H1 (cell line): ENCODE data around the gene TNRC6B. TPM values are rescaled to one million over a fixed set of nuclear protein-coding genes. Genes with fewer than 3 reads are reported as not detected.

Experiments used
- CTCF ChIA-PET: fragments of 300-600 bp; sonication (Branson Sonifier 250); formaldehyde crosslinking; loops from one replicate; lab custom pipeline; 2021; ENCODE audit not compliant: partially characterized antibody; lab: Charles Lee
- POLR2A ChIA-PET: fragments of 300-600 bp; sonication (Branson Sonifier 250); formaldehyde crosslinking; loops from one replicate; lab custom pipeline; 2021; ENCODE audit warnings: inconsistent platforms; ENCODE audit not compliant: partially characterized antibody; lab: Charles Lee
- DNase-seq, 2 experiments: peaks; one replicate each; pipeline versions ENCODE4 v3.0.0 to v3.0.0-alpha.2; 2010 to 2022; ENCODE audit warnings: low spot score in 2 of 2, low read depth in 1 of 2, mixed read lengths in 1 of 2
- FAIRE-seq: peaks from 2 replicates; lab custom pipeline; 2011; peaks lifted over from hg19 to GRCh38; lab: Jason Lieb, UNC
- H2AFZ ChIP-seq: 2 replicates; pipeline ENCODE4 v1.8.1; 2012; ENCODE audit warnings: low read length, inconsistent platforms
- H2AK5ac ChIP-seq: 2 replicates; pipeline ENCODE4 v1.6.1; 2013; ENCODE audit warnings: low read depth, low read length
- H2BK120ac ChIP-seq: replicated peaks from 2 replicates; pipeline ENCODE3; 2013; ENCODE audit warnings: low read depth, low read length, inconsistent platforms
- H2BK12ac ChIP-seq: 2 replicates; pipeline ENCODE4 v1.6.1; 2013; ENCODE audit warnings: low read depth, low read length
- H2BK15ac ChIP-seq: 2 replicates; pipeline ENCODE4 v1.6.1; 2013; ENCODE audit warnings: low read length
- H2BK20ac ChIP-seq: 2 replicates; pipeline ENCODE4 v1.6.1; 2013; ENCODE audit warnings: low read length
- H2BK5ac ChIP-seq: 2 replicates; pipeline ENCODE4 v1.6.1; 2013; ENCODE audit warnings: low read depth, low read length
- H3K14ac ChIP-seq: 2 replicates; pipeline ENCODE4 v1.6.1; 2013; ENCODE audit warnings: inconsistent platforms; ENCODE audit not compliant: insufficient read length
- H3K18ac ChIP-seq: 2 replicates; pipeline ENCODE4 v1.6.1; 2013; ENCODE audit warnings: low read length; ENCODE audit errors: extremely low read depth
- H3K23ac ChIP-seq: 2 replicates; pipeline ENCODE4 v1.6.1; 2013; ENCODE audit warnings: inconsistent platforms; ENCODE audit not compliant: insufficient read length
- H3K23me2 ChIP-seq: 2 replicates; pipeline ENCODE4 v1.6.1; 2013; ENCODE audit warnings: low read depth, low read length
- H3K27ac ChIP-seq: 2 replicates; pipeline ENCODE4 v1.6.1; 2011; ENCODE audit warnings: low read depth, low read length, inconsistent platforms
- H3K27me3 ChIP-seq, 4 experiments: replicated peaks in 1 of 4; 1 replicate in 1 of 4; 2 replicates in 3 of 4; pipeline versions ENCODE4 v1.6.1 to v1.8.1; 2011 to 2013; ENCODE audit warnings: low read length in 3 of 4, mild to moderate bottlenecking in 3 of 4, inconsistent platforms in 2 of 4, mixed read lengths in 2 of 4, moderate library complexity in 1 of 4; ENCODE audit not compliant: control insufficient read depth in 3 of 4, insufficient read depth in 3 of 4; ENCODE audit errors: extremely low read depth in 1 of 4
- H3K36me3 ChIP-seq, 4 experiments: 2 replicates each; pipeline versions ENCODE4 v1.6.1 to v1.8.1; 2011 to 2013; ENCODE audit warnings: mild to moderate bottlenecking in 4 of 4, low read length in 3 of 4, moderate library complexity in 2 of 4, control low read depth in 1 of 4, inconsistent platforms in 1 of 4; ENCODE audit not compliant: insufficient read depth in 4 of 4, control insufficient read depth in 2 of 4
- H3K4ac ChIP-seq: replicated peaks from 2 replicates; pipeline ENCODE3; 2013; ENCODE audit warnings: low read length, low read depth, mixed read lengths, inconsistent platforms; ENCODE audit not compliant: insufficient read length
- H3K4me1 ChIP-seq, 4 experiments: replicated peaks in 1 of 4; 1 replicate in 1 of 4; 2 replicates in 3 of 4; pipeline versions ENCODE4 v1.6.1 to v1.8.1; 2011 to 2013; ENCODE audit warnings: low read length in 3 of 4, inconsistent platforms in 2 of 4, mixed read lengths in 1 of 4; ENCODE audit not compliant: insufficient read depth in 4 of 4, control insufficient read depth in 3 of 4
- H3K4me2 ChIP-seq, 2 experiments: 2 replicates each; pipeline versions ENCODE4 v1.6.1 to v1.8.1; 2011 to 2013; ENCODE audit warnings: low read depth in 2 of 2, low read length in 2 of 2, control low read depth in 1 of 2, inconsistent platforms in 1 of 2, mild to moderate bottlenecking in 1 of 2; ENCODE audit not compliant: insufficient read depth in 1 of 2
- H3K4me3 ChIP-seq, 4 experiments: fragments of 200-600, 300-600 bp in 1 of 4; sonication (generic), shearing (Covaris generic), sonication (Bioruptor Twin) in 1 of 4; 2 replicates each; pipeline versions ENCODE4 v1.5.1 to v1.8.1; 2011 to 2016; ENCODE audit warnings: low read length in 4 of 4, low read depth in 3 of 4, control low read depth in 2 of 4, inconsistent platforms in 2 of 4, mild to moderate bottlenecking in 2 of 4, mixed read lengths in 1 of 4, moderate library complexity in 1 of 4; ENCODE audit not compliant: insufficient read depth in 2 of 4; ENCODE audit errors: extremely low read depth in 1 of 4
- H3K56ac ChIP-seq: replicated peaks from 2 replicates; pipeline ENCODE3; 2013; ENCODE audit warnings: low read depth, mild to moderate bottlenecking, mixed read lengths, low read length, inconsistent platforms; ENCODE audit not compliant: insufficient read length
- H3K79me1 ChIP-seq: 2 replicates; pipeline ENCODE4 v1.6.1; 2013; ENCODE audit warnings: low read depth, low read length, control low read depth
- H3K79me2 ChIP-seq, 2 experiments: 2 replicates each; pipeline versions ENCODE4 v1.6.1 to v1.8.1; 2012 to 2013; ENCODE audit warnings: low read length in 2 of 2, mild to moderate bottlenecking in 2 of 2, inconsistent platforms in 1 of 2; ENCODE audit not compliant: insufficient read depth in 2 of 2, control insufficient read depth in 1 of 2
- H3K9ac ChIP-seq, 4 experiments: replicated peaks in 1 of 4; 1 replicate in 1 of 4; 2 replicates in 3 of 4; pipeline versions ENCODE4 v1.6.1 to v1.8.1; 2011 to 2013; ENCODE audit warnings: low read depth in 3 of 4, low read length in 3 of 4, control low read depth in 2 of 4, mild to moderate bottlenecking in 2 of 4, moderate library complexity in 2 of 4, inconsistent platforms in 1 of 4; ENCODE audit errors: extremely low read depth in 1 of 4
- H3K9me3 ChIP-seq, 2 experiments: 2 replicates each; pipeline versions ENCODE4 v1.6.1 to v1.8.1; 2012 to 2013; ENCODE audit warnings: mild to moderate bottlenecking in 2 of 2, moderate library complexity in 2 of 2, control low read depth in 1 of 2, inconsistent platforms in 1 of 2, low read depth in 1 of 2, low read length in 1 of 2, mixed read lengths in 1 of 2; ENCODE audit not compliant: insufficient read depth in 2 of 2
- H4K20me1 ChIP-seq, 2 experiments: replicated peaks in 1 of 2; 2 replicates each; pipeline versions ENCODE3 to v1.8.1; 2011 to 2013; ENCODE audit warnings: inconsistent platforms in 2 of 2, low read length in 2 of 2, mild to moderate bottlenecking in 1 of 2; ENCODE audit not compliant: insufficient read depth in 2 of 2, control insufficient read depth in 1 of 2
- H4K5ac ChIP-seq: 2 replicates; pipeline ENCODE4 v1.6.1; 2013; ENCODE audit warnings: low read length, low read depth, mixed read lengths, inconsistent platforms; ENCODE audit not compliant: insufficient read length
- H4K8ac ChIP-seq: 2 replicates; pipeline ENCODE4 v1.8.0; 2013; ENCODE audit warnings: mild to moderate bottlenecking, moderate library complexity, low read length, inconsistent platforms; ENCODE audit not compliant: insufficient read depth; ENCODE audit errors: extremely low read depth
- H4K91ac ChIP-seq: replicated peaks from 2 replicates; pipeline ENCODE3; 2013; ENCODE audit warnings: low read length, mixed read lengths, inconsistent platforms; ENCODE audit not compliant: insufficient read length
- ATF3 ChIP-seq: IDR thresholded peaks from 2 replicates; pipeline ENCODE4 v1.6.1; 2011; ENCODE audit warnings: low read depth, mild to moderate bottlenecking, low read length; ENCODE audit not compliant: insufficient read depth
- CREB1 ChIP-seq: IDR thresholded peaks from 2 replicates; pipeline ENCODE4 v1.6.1; 2012; ENCODE audit warnings: inconsistent platforms
- FOSL1 ChIP-seq: IDR thresholded peaks from 2 replicates; pipeline ENCODE4 v1.6.1; 2011; ENCODE audit warnings: mild to moderate bottlenecking, low read depth, low read length, moderate library complexity; ENCODE audit not compliant: insufficient read depth
- HDAC2 ChIP-seq, 2 experiments: fragments of 300-600 bp in 1 of 2; sonication (generic) in 1 of 2; IDR thresholded peaks; 2 replicates each; pipeline ENCODE4 v1.6.1; 2011 to 2012; ENCODE audit warnings: low read depth in 2 of 2, low read length in 2 of 2, mild to moderate bottlenecking in 2 of 2, moderate library complexity in 2 of 2, borderline replicate concordance in 1 of 2, inconsistent platforms in 1 of 2
- JUND ChIP-seq: IDR thresholded peaks from 2 replicates; pipeline ENCODE4 v1.6.1; 2011; ENCODE audit warnings: mild to moderate bottlenecking, improper control_type of control experiment, low read length
- KDM5A ChIP-seq: fragments of 200-600 bp; IDR thresholded peaks from 2 replicates; pipeline ENCODE4 v1.7.1; 2012; ENCODE audit warnings: mild to moderate bottlenecking, low read length, inconsistent platforms, mixed read lengths
- MAX ChIP-seq: IDR thresholded peaks from 2 replicates; pipeline ENCODE4 v1.6.1; 2012; ENCODE audit warnings: inconsistent platforms
- NANOG ChIP-seq: IDR thresholded peaks from 2 replicates; pipeline ENCODE4 v1.6.1; 2011; ENCODE audit warnings: low read length, low read depth, mild to moderate bottlenecking, inconsistent platforms; ENCODE audit not compliant: insufficient read depth, poor library complexity, severe bottlenecking
- POLR2AphosphoS5 ChIP-seq: IDR thresholded peaks from 2 replicates; pipeline ENCODE4 v1.6.1; 2011; ENCODE audit warnings: low read depth, low read length
- RXRA ChIP-seq: IDR thresholded peaks from 2 replicates; pipeline ENCODE4 v1.6.1; 2011; ENCODE audit warnings: low read depth, mild to moderate bottlenecking, low read length, moderate library complexity; ENCODE audit not compliant: insufficient read depth
- SP2 ChIP-seq: IDR thresholded peaks from 2 replicates; pipeline ENCODE4 v1.6.1; 2012; ENCODE audit warnings: mild to moderate bottlenecking, low read length, inconsistent platforms
- SRF ChIP-seq: IDR thresholded peaks from 2 replicates; pipeline ENCODE4 v1.6.1; 2011; ENCODE audit warnings: mild to moderate bottlenecking, low read depth, low read length, moderate library complexity
- SUZ12 ChIP-seq: fragments of 200-600 bp; sonication (generic); IDR thresholded peaks from 2 replicates; pipeline ENCODE4 v1.6.1; 2012; ENCODE audit warnings: mild to moderate bottlenecking, inconsistent platforms, low read length, moderate library complexity, mixed read lengths
- WGBS, 2 experiments: shearing (Covaris generic) in 1 of 2; methylation state at CpG; one replicate each; pipeline versions ENCODE4 v1.1.6 to v1.1.7; 2013 to 2015; ENCODE audit warnings: low lambda C conversion rate in 2 of 2, mixed read lengths in 2 of 2, inconsistent platforms in 1 of 2, low coverage in 1 of 2, missing lambda C conversion rate in 1 of 2; ENCODE audit not compliant: insufficient replicate concordance in 2 of 2, insufficient coverage in 1 of 2, insufficient read length in 1 of 2; ENCODE audit errors: extremely low coverage in 1 of 2, missing lambda C conversion rate in 1 of 2; 5-methylcytosine and 5-hydroxymethylcytosine counted together
- polyA plus RNA-seq, 7 experiments: library from polyadenylated mRNA; depleted of rRNA in 3 of 7; stranded (reverse) in 5 of 7; unstranded in 2 of 7; fragments of >200 nt in 5 of 7; fragments of 200-250 nt in 2 of 7; gene quantifications; 1 replicate in 5 of 7; 2 replicates in 1 of 7; 4 replicates in 1 of 7; pipeline versions ENCODE4 v1.2.1 to v1.2.3, GENCODE V29; 2011 to 2013; ENCODE audit warnings: missing spikeins in 2 of 7, mixed read lengths in 2 of 7
- total RNA-seq: library from RNA; stranded (reverse); fragmentation: NEBNext Ultra II Directional; extraction: Animal tissue kit (Norgen Biotek cat#: 25700); gene quantifications from 2 replicates; pipeline ENCODE4 v1.2.1, GENCODE V29; 2021

TNRC6B gene
- total and polyA plus RNA-seq, 2 of the 8 experiments (the other 6 are each of a cell fraction or from before 2014, with no cell fraction given), result 12.5 to 48.9 TPM

GRCh38 chr22:40203572-40203971 is 25.8 kb downstream of the TNRC6B start:
- WGBS, 2 experiments, result 72% methylated on average over 5 of the region's 5 CpGs; no CpG with 5 or more reads in 1 of the 2 experiments
- Histone ChIP-seq H2BK12ac (no peak overlapping the region), H2BK120ac (no peak overlapping the region), H3K18ac (no peak overlapping the region), H2BK5ac (no peak overlapping the region), H2BK20ac (no peak overlapping the region), H4K8ac (no peak overlapping the region), H3K4ac (no peak overlapping the region), H3K27ac (no peak overlapping the region), H3K9me3 (no peaks in the 10 kb centered on the region), H2AFZ (no peak overlapping the region), H3K14ac (no peak overlapping the region), H2AK5ac (no peak overlapping the region), H3K79me1 (peaks cover 2% of the 10 kb centered on the region; the same call in 1 of the 2 replicates), H3K4me3 (no peak overlapping the region), H3K79me2 (peaks cover 37 to 97% of the 10 kb centered on the region in 2 experiments), H3K4me1 (peaks cover 0 to 28% (median 14%) of the 10 kb centered on the region in 4 experiments; a peak in 5 of 7 replicates), H3K36me3 (peaks cover 0 to 2% (median 0%) of the 10 kb centered on the region in 4 experiments; a peak in 1 of 8 replicates), H3K23me2 (no peaks in the 10 kb centered on the region), H3K4me2 (no peak overlapping the region), H4K20me1 (peaks cover 30% of the 10 kb centered on the region in 2 experiments), H4K5ac (no peak overlapping the region), H3K56ac (no peak overlapping the region), H3K23ac (no peak overlapping the region), H3K27me3 (no peaks in the 10 kb centered on the region), H2BK15ac (no peak overlapping the region), H3K9ac (no peak overlapping the region), H4K91ac (no peak overlapping the region)
- no peak for DNase-seq
- ChIA-PET CTCF (interaction anchor here (2.1 to 2.7 kb wide), 2 partner anchors 10 to 26 kb away, joined by 6 to 10 read pairs; partner anchors contain the start of gene TNRC6B), POLR2A (interaction anchor here (0.9 to 2.5 kb wide), 6 partner anchors 8 to 26 kb away, joined by 3 to 14 read pairs (median 6); partner anchors contain the start of gene TNRC6B)
- FAIRE-seq, result no peak
- no peak for TF ChIP-seq POLR2AphosphoS5
- TF ChIP-seq ATF3, result no peak
- TF ChIP-seq CREB1, result no peak
- no peak for TF ChIP-seq NANOG
- TF ChIP-seq SRF, result no peak
- no peak for TF ChIP-seq KDM5A
- no peak for TF ChIP-seq RXRA
- TF ChIP-seq JUND, result no peak
- no peak for TF ChIP-seq SP2
- no peak for TF ChIP-seq HDAC2 (IDR thresholded peaks at IDR 0.05; ENCODE audit: borderline replicate concordance in 1 of 2, low read depth in 2 of 2, low read length in 2 of 2)
- TF ChIP-seq SUZ12, result no peak
- TF ChIP-seq MAX, result no peak
- TF ChIP-seq FOSL1, result no peak
